D721Med (cell line): ENCODE measurements around the gene ANKRD50.

Experiments used
- DNase-seq: peaks from one replicate; pipeline ENCODE4 v3.0.0; 2011; ENCODE audit warnings: low spot score; ENCODE audit not compliant: insufficient read length
- FAIRE-seq: peaks from 2 replicates; lab custom pipeline; 2011; peaks lifted over from hg19 to GRCh38; lab: Jason Lieb, UNC
- TF ChIP-seq, protein P1 (sequence below): IDR thresholded peaks from 2 replicates; pipeline ENCODE4 v1.5.1; 2012; ENCODE audit warnings: mild to moderate bottlenecking, control low read depth; ENCODE audit not compliant: insufficient read depth; ENCODE audit errors: missing control alignments

ANKRD50 gene, protein sequence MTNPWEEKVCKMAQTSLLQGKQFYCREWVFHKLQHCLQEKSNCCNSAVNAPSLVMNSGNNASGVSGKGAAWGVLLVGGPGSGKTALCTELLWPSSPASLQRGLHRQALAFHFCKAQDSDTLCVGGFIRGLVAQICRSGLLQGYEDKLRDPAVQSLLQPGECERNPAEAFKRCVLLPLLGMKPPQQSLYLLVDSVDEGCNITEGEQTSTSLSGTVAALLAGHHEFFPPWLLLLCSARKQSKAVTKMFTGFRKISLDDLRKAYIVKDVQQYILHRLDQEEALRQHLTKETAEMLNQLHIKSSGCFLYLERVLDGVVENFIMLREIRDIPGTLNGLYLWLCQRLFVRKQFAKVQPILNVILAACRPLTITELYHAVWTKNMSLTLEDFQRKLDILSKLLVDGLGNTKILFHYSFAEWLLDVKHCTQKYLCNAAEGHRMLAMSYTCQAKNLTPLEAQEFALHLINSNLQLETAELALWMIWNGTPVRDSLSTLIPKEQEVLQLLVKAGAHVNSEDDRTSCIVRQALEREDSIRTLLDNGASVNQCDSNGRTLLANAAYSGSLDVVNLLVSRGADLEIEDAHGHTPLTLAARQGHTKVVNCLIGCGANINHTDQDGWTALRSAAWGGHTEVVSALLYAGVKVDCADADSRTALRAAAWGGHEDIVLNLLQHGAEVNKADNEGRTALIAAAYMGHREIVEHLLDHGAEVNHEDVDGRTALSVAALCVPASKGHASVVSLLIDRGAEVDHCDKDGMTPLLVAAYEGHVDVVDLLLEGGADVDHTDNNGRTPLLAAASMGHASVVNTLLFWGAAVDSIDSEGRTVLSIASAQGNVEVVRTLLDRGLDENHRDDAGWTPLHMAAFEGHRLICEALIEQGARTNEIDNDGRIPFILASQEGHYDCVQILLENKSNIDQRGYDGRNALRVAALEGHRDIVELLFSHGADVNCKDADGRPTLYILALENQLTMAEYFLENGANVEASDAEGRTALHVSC (N-terminal part only)

DNA sequence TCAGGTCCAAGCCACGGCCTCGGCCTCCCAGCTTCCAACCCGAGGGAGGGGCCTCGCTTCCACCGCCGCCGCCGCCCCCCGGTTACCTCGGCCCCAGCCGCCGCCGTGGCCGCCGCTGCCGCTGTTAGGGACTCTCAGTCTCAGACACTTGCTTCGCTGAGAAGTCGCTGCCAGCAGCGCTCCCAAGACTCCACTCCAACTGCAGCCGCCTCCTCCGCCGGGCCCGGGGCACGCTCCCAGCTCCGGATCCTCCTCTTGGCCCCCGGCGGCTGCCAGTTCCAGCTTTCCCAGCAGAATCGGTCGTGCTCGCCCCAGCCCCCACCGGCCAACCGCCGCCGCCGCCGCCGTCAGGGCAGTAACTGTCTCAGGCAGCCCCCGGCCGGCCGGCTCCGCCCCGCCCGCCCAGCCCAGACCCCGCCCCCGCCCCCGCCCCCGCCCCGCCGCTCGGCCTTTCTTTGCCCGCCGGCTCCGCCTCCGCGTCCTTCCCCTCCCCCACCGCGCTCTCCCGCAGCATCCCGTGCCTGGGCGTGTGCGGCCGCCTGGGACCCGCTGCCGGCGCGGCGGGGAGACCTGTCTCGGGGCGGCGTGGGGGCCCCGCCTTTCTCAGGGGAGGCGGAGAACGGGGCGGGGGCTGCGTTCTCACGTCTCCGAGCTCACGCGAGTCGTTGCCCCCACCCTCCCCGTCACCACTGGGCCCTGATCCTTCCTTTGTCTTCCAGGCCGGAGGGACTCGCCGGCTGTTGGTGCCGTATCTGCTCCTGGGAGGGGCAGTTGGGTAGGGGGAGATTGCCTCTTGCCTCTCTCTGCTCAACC, at the start of gene ANKRD50:
Gene ANKRD50 (minus strand): TSS at position 361 of the 813 bp plus-strand sequence. CDS start 2,221 bp downstream, outside the sequence.
- FAIRE-seq (no peak), DNase-seq (peak; percentile 51)
- TF ChIP-seq, protein P1, sequence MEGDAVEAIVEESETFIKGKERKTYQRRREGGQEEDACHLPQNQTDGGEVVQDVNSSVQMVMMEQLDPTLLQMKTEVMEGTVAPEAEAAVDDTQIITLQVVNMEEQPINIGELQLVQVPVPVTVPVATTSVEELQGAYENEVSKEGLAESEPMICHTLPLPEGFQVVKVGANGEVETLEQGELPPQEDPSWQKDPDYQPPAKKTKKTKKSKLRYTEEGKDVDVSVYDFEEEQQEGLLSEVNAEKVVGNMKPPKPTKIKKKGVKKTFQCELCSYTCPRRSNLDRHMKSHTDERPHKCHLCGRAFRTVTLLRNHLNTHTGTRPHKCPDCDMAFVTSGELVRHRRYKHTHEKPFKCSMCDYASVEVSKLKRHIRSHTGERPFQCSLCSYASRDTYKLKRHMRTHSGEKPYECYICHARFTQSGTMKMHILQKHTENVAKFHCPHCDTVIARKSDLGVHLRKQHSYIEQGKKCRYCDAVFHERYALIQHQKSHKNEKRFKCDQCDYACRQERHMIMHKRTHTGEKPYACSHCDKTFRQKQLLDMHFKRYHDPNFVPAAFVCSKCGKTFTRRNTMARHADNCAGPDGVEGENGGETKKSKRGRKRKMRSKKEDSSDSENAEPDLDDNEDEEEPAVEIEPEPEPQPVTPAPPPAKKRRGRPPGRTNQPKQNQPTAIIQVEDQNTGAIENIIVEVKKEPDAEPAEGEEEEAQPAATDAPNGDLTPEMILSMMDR: no peak

DNA sequence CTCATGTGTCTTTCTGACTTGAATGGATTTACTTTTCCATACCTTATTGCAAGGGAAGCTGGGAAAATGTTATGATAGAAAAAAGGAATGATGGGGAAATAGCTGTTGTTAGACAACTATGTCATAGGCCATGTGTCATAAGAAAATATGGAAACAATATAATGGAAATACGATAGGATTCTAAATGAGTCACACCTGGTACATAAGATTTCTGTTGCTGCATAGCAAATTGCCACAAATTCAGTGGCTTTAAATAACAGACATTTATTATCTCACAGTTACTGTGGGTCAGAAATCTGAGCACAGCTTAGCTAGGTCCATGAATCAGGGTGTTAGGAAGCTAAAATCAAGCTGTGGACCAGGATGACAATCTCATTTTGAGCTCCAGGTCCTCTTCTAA, 44.6 kb upstream of the ANKRD50 start:
- DNase-seq: no peak
- TF ChIP-seq, protein P1: no peak
- no peak for FAIRE-seq

DNA sequence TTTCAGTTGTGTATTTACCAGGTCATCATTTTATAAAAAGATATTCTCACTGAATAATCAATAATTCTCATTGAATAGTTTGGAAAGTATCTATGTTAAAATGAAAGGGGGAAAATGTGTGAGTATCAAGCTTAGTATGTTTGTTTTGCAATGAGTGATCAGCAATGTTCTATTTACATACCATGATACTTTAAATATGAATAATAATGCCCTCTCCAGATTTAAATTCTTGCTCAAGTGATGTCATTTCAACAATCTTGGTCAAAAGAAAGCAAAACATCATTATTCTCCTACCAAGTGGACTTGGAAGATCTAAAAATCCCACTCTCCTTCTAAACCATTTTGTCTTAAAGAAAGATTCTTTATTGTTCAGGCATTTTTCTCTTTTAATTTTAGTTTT, 42.1 kb upstream of the ANKRD50 start:
- TF ChIP-seq, protein P1: no peak
- no peak for DNase-seq
- no peak for FAIRE-seq

DNA sequence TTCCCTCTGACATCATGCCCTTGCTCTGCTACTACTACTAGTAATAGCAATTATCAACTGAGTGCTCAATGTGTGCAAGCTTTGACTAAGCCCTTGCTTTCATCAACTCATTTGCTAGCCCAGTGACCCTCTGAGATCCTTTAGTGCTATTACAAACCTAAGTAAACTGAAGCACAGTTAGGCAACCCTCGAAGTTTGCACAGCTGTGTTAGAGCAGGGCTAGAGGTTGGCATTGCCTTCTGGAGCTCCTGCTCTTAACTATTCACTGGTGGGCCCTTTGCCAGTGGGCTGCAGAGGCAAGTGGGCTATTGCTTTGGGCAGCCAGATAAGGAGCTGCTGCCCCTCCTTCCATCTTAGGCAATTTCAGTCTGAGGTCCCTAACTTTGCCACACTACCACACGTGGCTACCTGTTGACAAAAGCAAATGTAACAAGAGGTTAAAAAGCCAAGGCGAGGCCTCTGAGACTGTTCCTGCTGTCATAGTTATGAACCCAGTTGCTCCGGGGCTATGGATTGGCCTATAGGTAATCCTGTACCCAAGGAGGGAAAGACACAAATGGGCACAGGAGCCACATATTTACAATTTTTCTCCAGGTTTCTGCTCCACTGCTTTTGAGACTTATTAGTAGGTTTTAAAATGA, 41.5 kb upstream of the ANKRD50 start:
- no peak for FAIRE-seq
- TF ChIP-seq, protein P1: no peak
- no peak for DNase-seq

DNA sequence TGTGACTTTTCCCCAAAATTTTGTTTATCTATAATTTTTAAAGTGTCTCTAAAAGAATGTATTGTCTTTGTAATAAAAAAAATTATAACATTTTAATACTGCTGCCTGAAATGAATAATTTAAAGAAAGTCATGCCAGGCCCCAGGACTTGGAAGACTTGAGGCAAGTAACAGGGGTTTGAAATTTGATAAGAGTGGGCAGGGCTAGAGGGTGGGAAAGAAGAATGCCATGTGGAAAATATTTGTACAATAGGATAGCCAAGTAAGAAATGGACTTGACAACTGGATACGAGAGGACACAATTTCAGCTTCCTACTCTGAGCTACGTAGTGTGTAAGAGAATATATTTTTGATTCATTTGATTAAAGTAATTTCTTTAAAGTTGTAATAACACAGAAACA, 36.9 kb upstream of the ANKRD50 start:
- FAIRE-seq: no peak
- TF ChIP-seq, protein P1: no peak

DNA sequence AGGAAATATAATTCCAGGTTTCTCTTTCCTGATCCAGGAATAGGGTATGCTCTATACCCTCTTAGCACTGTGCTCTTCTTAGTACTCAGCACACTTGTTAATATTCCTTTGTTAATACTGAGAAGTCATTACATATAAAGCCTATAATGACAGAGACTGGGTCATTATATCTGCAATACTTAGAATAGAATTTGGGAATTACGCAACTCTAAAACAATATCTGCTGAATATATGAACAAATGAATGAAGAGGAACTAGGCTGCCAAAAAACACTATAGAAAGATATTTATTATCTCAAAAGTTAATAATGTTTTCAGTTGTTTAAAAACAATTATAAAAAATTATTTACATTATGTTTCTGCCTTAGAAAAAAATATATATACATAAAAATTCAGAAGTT, 36.4 kb upstream of the ANKRD50 start:
- DNase-seq (no peak), FAIRE-seq (no peak)
- TF ChIP-seq, protein P1: no peak

More for the DNA sequence above, 36.9 kb upstream of the ANKRD50 start:
- no peak for DNase-seq
